HAP-1 (cell line): ENCODE results near the gene TLE4.
A peak's percentile ranks its signal among the peaks of the same experiment; 100 is the strongest.
"Not testable (repeated sequence)": the region's sequence is repeated elsewhere in the genome, so short reads cannot be mapped to it uniquely, and the experiment has no call there.

Experiments
- DNase-seq, 2 experiments: peaks; one replicate each; pipeline ENCODE4 v3.0.0-alpha.2; 2016 to 2020; ENCODE audit warnings: low spot score in 2 of 2
- H3K27me3 ChIP-seq: fragments of 250-450 bp; sonication (Bioruptor Pico); 2 replicates; pipeline ENCODE4 v1.5.1; 2020; ENCODE audit warnings: low read depth, mild to moderate bottlenecking, moderate library complexity
- H3K36me3 ChIP-seq: fragments of 250-450 bp; sonication (Bioruptor Pico); replicated peaks from 2 replicates; pipeline ENCODE4 v1.5.1; 2020; ENCODE audit warnings: mild to moderate bottlenecking
- H3K4me1 ChIP-seq: fragments of 250-450 bp; sonication (Bioruptor Pico); 2 replicates; pipeline ENCODE4 v1.5.1; 2020; ENCODE audit warnings: mild to moderate bottlenecking
- H3K4me3 ChIP-seq: fragments of 250-450 bp; sonication (Bioruptor Pico); 2 replicates; pipeline ENCODE4 v1.5.1; 2020; ENCODE audit warnings: mild to moderate bottlenecking, moderate library complexity
- H3K9me3 ChIP-seq: fragments of 250-450 bp; sonication (Bioruptor Pico); 2 replicates; pipeline ENCODE4 v1.5.1; 2020; ENCODE audit warnings: mild to moderate bottlenecking, moderate library complexity
- in situ Hi-C: fragments of 300-500 bp; cut with MboI; formaldehyde crosslinking; loops from 3 replicates; pipeline ENCODE4 v1.14.3; 2020; ENCODE audit warnings: low sequenced_read_pairs, inconsistent platforms, mixed read lengths

The TLE4 gene

DNA sequence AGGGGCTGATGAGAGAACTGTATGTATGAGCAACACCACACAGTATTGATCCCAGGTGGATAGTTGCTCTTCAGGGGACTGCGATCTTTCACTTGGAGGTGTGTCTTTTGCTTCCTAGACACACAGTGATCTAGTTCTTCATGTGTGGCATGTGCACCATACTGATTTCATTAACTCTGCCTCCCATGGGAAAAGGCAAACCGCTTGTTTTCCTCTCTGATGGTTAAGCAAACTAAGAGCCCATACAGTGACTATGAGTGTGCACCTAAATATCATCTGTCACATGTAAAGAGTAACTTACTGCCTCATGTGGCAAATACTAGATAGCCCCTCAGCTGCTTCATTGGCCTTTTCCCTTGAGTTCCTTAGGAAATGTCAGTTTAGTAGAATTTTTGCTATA lies 147.3 kb downstream of the TLE4 start:
- Histone ChIP-seq H3K4me1 (peaks cover 5% of the 10 kb centered on the region; the same call in 1 of the 2 replicates), H3K27me3 (no peaks in the 10 kb centered on the region), H3K4me3 (no peak overlapping the region), H3K36me3 (peaks cover 4% of the 10 kb centered on the region; the same call in 1 of the 2 replicates), H3K9me3 (no peaks in the 10 kb centered on the region)
- in situ Hi-C loops = no loop called here
- DNase-seq = no peak

DNA sequence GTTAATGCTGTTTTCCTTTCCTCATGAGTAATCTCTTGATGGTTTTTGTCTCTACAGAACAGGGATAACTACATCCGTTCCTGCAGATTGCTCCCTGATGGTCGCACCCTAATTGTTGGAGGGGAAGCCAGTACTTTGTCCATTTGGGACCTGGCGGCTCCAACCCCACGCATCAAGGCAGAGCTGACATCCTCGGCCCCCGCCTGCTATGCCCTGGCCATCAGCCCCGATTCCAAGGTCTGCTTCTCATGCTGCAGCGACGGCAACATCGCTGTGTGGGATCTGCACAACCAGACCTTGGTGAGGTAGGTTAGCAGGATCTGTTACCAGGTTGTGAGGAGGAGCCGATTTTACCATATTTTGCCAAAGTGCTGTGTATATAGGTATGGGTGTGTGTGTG lies 148.2 kb downstream of the TLE4 start:
- Histone ChIP-seq H3K9me3 (no peaks in the 10 kb centered on the region), H3K4me3 (no peak overlapping the region), H3K27me3 (no peaks in the 10 kb centered on the region), H3K36me3 (peaks cover 4% of the 10 kb centered on the region; the same call in 1 of the 2 replicates), H3K4me1 (peaks cover 5% of the 10 kb centered on the region; the same call in 1 of the 2 replicates)
- in situ Hi-C loops = no loop called here
- peak in 1 of 2 experiments; percentile 11 for DNase-seq

DNA sequence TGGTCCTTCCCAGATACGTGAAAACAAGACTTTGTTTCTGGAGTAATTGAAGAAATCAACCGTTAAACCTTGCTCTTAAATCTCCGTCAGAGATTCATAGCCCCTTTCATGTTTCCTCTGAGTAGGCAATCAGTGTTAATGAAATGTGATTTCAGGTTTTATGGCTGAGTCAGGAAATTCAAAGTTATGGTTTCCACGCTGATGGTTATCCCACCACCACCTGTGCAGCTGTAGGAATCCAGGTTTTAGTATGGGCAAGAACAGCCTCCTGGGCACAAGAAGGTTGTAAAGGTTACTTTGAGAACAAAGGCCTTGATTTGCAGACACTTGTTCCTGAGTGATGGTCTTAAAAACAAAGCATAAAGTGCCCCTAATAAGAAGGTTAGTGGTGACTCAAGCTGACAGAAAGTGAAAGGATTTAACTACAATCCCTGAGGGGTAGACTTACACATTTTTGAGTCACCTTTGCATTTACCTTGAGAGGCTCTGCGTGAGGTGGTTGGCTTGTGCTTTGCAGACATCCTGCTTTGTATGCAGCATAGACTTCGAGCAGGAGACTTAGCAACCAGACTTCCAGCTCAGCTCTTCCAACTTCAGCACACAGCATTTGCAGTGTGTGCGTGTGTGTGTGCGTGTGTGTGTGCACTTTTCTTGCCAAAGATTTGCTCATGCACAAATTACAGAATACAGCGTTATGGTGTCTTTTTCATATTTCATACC lies 159.6 kb downstream of the TLE4 start:
- in situ Hi-C loops = no loop called here
- H3K4me3 ChIP-seq = no peak overlapping the region
- no peaks in the 10 kb centered on the region for H3K9me3 ChIP-seq
- H3K36me3 ChIP-seq = no peaks in the 10 kb centered on the region
- H3K27me3 ChIP-seq = no peaks in the 10 kb centered on the region
- H3K4me1 ChIP-seq = no peaks in the 10 kb centered on the region
- DNase-seq = no peak

DNA sequence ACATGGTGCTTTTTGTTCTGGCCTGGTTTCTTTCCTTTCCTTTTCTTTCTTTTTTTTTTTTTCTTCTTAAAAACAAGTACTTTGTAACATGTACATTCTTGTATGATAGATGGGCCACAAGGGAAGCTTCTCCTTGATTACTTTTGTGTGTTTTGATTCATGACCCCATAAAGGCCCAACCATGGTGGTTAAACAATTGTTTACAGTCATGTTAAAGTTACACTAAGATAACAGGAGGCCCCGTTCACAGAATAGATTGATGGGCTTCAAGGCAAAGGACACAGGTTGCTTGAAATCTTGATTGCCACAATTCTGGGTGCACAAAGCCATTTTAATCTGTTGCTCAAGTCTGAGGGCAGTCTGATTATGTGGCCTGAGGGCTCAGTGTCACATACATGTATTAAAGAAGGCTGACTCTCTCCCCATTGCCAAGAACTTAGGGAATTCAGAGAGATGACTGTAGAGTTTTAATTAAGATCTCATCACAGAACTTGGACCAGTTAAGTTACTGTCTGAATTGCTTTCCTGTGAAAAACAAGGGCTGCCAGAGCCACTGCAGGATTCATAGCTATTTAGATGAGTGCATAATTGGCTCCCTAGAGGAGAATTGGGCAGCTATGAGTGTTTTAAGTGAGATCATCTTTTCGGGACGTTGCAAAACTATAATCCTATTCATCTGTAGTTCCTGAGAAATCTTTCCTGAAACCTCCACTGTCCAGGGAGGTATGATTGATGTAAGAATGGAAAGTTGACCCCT lies 163.4 kb downstream of the TLE4 start:
- Histone ChIP-seq H3K36me3 (no peaks in the 10 kb centered on the region), H3K27me3 (no peaks in the 10 kb centered on the region), H3K4me1 (no peaks in the 10 kb centered on the region), H3K4me3 (no peak overlapping the region), H3K9me3 (no peaks in the 10 kb centered on the region)
- in situ Hi-C loops = no loop called here
- no peak for DNase-seq

DNA sequence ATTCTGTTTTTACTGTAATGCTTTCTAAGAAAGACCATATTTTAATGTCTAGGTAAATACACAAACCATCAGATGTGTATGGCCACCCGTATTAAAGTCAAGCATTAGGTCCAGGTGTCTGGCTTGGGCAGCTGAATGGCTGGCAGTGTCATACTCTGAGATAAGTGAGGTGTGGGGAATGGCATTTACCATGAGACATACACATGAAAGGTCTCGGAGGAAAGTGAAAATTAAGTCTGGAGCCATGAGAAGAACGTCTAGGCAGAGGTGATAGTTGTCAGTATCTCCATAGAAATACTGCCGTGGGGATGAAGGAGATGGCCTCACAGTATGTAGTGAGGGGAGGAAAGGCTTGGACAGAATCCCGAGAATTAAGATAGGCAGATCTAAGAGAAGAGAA lies 164.3 kb downstream of the TLE4 start:
- in situ Hi-C loops = no loop called here
- H3K36me3 ChIP-seq = no peaks in the 10 kb centered on the region
- no peak for DNase-seq
- no peaks in the 10 kb centered on the region for H3K27me3 ChIP-seq
- no peaks in the 10 kb centered on the region for H3K4me1 ChIP-seq
- H3K4me3 ChIP-seq = no peak overlapping the region
- H3K9me3 ChIP-seq = no peaks in the 10 kb centered on the region

DNA sequence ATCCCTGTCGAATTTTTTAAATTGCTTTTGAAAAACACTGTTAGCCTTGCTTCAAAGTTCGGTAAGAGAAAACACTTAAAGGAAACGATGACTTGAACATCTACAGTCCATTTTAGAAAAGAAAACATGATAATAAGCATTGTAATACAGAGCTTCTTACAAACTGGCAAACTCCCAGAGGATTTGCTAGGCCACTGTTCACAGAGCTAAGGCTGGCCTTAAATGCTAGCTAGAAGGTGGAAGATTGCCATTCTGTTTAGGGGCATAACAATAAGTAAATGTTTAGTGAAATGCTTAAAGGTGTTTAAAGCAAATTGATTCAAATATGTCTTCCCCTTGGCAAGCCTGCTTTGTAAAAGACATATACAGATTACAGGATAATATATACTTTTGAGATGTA lies 169.6 kb downstream of the TLE4 start:
- in situ Hi-C loops = no loop called here
- no peak overlapping the region for H3K4me3 ChIP-seq
- H3K36me3 ChIP-seq = no peaks in the 10 kb centered on the region
- no peaks in the 10 kb centered on the region for H3K9me3 ChIP-seq
- no peak for DNase-seq
- no peaks in the 10 kb centered on the region for H3K27me3 ChIP-seq
- H3K4me1 ChIP-seq = no peaks in the 10 kb centered on the region

DNA sequence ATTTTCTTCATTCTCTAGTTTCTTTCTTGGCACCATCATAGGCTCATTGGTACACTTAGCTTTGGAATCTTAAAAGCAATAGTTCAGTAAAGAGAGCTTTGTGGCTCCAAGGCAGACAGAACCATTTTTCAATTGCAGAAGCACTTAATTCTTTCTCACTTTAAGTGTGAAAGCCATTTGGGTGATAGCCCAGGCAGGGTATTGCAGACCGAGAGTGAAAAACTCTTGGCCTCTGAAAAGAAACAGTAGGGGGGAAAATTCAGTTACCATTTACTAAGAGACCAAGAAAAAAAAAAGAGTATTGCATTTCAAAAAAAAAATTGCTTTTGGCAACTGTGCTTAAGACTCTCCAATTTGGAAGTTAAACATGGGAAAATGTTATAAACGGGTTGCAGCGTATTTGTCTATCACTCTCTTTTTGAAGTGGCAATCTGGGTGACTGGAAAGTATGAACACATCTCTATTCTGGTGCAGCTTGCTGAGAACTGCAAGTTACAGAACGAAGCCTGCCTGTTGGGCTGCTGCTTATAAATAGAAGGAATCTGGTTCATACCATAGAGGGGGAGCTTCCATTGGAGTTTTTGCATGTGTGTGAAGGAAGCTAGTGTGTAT lies 170.5 kb downstream of the TLE4 start:
- Histone ChIP-seq H3K36me3 (no peaks in the 10 kb centered on the region), H3K4me3 (no peak overlapping the region), H3K4me1 (no peaks in the 10 kb centered on the region), H3K27me3 (peaks cover 2% of the 10 kb centered on the region), H3K9me3 (no peaks in the 10 kb centered on the region)
- in situ Hi-C loops = no loop called here
- no peak for DNase-seq

DNA sequence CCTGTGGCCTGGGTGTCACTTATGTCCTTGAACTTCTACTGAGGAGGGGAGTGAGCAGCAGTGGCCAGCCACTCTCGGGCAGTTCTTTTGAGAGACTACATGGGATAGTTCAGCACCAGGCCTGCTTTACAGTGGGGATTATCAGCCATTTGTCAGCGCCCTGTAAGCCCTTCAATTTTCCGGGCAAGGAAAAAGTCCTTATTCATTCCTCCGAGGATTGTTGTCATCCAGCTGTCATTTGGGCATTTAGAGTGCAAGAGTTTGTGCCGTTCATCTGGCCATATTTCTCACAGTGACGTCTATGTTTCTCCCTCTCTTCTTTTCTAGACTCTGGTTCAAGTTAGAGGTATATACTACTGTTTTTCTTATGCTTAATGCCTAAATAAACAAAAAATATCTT lies 172.8 kb downstream of the TLE4 start:
- H3K4me1 ChIP-seq = no peaks in the 10 kb centered on the region
- no peak for DNase-seq
- in situ Hi-C loops = no loop called here
- H3K27me3 ChIP-seq = peaks cover 5% of the 10 kb centered on the region
- no peaks in the 10 kb centered on the region for H3K36me3 ChIP-seq
- H3K9me3 ChIP-seq = no peaks in the 10 kb centered on the region
- no peak overlapping the region for H3K4me3 ChIP-seq

DNA sequence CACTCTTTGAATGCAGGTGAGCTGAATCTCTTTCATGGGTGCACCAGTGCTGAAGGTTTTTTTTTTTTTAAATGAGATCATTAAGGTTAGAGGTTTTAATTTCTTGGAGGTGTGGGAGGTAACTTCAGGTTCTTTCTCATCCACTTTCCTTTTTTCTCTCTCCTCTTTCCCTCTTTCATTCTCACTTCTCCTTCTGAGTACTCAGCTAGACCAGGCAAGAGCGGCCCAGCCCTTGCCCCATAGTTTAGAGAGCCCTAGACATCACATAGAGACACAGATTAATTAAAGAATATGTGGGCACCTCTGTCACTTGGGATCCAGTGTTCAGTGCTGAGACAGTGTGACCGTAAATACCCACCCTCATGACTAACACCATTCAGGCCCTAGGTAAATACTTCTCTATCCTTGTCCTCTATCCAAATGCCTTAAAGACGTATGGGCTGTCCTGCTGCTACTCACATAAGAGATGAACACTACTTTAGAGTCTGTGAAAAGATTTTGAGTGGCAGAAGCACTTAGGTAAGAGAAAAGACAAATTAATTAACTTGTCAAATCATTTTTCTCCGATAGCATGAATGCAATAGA lies 174.1 kb downstream of the TLE4 start:
- Histone ChIP-seq H3K4me3 (no peak overlapping the region), H3K36me3 (no peaks in the 10 kb centered on the region), H3K4me1 (no peaks in the 10 kb centered on the region), H3K27me3 (peaks cover 5% of the 10 kb centered on the region), H3K9me3 (no peaks in the 10 kb centered on the region)
- no peak for DNase-seq
- in situ Hi-C loops = no loop called here

DNA sequence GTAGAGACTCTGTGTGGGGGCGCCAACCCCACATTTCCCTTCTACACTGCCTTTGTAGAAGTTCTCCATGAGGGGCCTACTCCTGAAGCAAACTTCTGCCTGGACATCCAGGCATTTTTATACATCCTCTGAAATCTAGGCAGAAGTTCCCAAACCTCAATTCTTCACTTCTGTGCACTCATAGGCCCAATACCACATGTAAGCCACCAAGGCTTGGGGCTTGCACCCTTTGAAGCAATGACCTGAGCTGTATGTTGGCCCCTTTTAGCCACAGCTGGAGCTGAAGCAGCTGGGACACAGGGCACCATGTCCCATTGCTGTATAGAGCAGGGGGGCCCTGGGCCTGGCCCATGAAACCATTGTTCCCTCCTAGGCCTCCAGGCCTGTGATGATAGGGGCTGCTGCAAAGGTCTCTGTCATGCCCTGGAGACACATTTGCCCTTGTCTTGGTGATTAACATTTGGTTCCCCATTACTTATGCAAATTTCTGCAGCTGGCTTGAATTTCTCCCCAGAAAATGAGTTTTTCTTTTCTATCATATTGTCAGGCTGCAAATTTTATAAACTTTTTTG lies 180.2 kb downstream of the TLE4 start:
- H3K4me3 ChIP-seq, H3K36me3 ChIP-seq, in situ Hi-C loops, H3K4me1 ChIP-seq, DNase-seq, H3K27me3 ChIP-seq, H3K9me3 ChIP-seq: not testable (repeated sequence)

DNA sequence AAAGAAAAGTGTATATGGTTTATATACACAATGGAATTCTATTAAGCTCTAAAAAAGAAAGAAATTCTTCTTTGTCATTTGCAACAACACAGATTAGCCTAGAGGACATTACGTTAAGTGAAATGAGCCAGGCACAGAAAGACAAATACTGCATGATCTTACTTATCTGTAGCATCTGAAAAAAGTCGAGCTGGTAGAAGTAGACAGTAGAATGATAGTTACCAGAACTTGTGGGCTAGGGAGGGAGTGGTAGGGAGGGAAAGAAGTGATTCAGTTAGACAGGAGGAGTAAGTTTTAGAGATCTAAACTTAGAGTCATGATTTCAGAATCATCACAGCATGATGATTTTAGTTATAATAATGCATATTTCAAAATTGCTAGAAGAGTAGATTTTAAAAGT lies 184.6 kb downstream of the TLE4 start:
- in situ Hi-C loops = no loop called here
- Histone ChIP-seq H3K9me3 (no peaks in the 10 kb centered on the region; the same call in 1 of the 2 replicates), H3K27me3 (no peaks in the 10 kb centered on the region), H3K4me3 (no peak overlapping the region), H3K36me3 (no peaks in the 10 kb centered on the region), H3K4me1 (no peaks in the 10 kb centered on the region)
- DNase-seq = no peak

DNA sequence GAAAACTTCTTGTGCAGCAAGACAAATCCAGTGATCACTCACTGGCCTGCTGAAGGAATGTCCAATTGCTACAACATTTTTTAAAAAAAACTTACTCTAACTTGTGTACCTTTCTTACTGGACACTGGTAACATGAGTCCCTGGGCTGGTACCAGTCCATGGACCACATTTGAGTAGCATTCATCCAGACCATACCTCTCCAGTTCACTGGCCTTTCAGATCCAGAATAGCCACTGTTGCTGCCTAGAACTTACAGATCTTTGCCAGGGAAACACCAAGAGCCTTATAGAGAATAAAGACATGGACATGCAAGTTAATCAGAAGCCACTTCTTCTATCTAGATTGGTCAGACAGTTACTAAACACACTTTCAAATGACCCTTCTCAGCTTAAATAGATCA lies 185.3 kb downstream of the TLE4 start:
- in situ Hi-C loops = no loop called here
- DNase-seq = no peak
- Histone ChIP-seq H3K36me3 (no peaks in the 10 kb centered on the region), H3K27me3 (no peaks in the 10 kb centered on the region), H3K4me1 (no peaks in the 10 kb centered on the region), H3K9me3 (no peaks in the 10 kb centered on the region; the same call in 1 of the 2 replicates), H3K4me3 (no peak overlapping the region)

DNA sequence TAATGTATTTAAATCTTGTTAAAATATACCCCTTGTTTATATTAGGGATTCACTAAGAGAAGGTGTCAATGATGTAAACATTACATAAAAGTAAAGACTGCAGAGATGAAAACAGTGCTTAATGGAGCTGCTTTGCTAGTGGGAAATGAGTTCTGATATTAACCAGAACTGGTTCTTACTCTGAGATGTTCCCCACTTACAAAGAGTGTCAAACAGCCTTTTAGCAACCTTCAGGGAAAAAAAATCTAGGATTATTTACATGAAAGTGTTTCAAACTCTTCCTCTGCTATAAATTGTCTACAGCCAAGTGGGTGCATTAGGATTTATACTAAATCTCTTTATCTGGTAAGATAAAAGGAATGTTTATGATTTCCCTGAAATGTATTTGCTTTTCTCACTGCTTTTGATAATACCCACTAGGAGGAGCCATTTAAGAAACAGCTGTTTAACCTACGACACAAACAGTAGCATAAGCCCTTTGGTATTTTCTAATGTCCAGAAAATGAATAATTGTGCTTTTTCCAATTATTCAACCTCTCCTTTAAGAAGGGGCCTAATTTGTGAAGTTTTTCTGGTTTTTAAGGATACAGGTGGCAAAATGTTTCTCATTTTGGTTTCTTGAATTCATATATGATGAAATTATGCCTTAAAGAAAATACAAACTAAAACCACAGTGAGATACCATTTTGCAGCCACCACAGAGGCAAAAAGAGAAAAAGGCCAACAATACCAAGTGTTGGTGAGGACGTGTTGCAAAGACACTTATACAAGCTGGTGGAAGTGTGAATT lies 186.3 kb downstream of the TLE4 start:
- no peak for DNase-seq
- in situ Hi-C loops = no loop called here
- no peaks in the 10 kb centered on the region; the same call in 1 of the 2 replicates for H3K9me3 ChIP-seq
- H3K4me1 ChIP-seq = no peaks in the 10 kb centered on the region
- no peaks in the 10 kb centered on the region for H3K27me3 ChIP-seq
- no peak overlapping the region for H3K4me3 ChIP-seq
- H3K36me3 ChIP-seq = no peaks in the 10 kb centered on the region
